HG03060 (cell line): ENCODE measurements around the gene HAND1.
"Not testable (repeated sequence)": the region's sequence is repeated elsewhere in the genome, so short reads cannot be mapped to it uniquely, and the experiment has no call there.

Experiments used
- ATAC-seq: cut with Tn5 transposase; IDR thresholded peaks from one replicate; pipeline ENCODE4 v1.9.1; 2021; ENCODE audit warnings: low read depth, moderate number of reproducible peaks; ENCODE audit not compliant: unreplicated experiment

Gene HAND1

DNA sequence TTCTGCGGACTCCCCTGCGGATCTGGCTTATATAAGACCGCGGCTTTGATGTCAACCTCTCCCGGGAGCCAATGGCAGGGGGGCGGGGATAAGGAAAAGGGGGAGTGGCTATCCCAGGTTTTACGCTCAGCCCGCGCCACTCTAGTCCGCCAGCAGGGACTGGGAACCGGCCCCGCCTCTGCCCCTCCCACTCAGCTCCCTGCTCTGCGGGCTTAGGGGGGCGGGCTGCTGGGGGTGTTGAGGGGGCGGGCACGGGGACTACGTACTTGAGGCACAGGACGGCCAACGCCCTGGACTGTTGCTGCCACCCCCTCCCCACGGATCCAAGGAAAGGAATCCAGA is at the start of gene HAND1:
TSS of gene HAND1 (minus strand) at position 4 of the 342 bp plus-strand sequence. CDS start 219 bp downstream, outside the sequence.
- ATAC-seq: no peak

DNA sequence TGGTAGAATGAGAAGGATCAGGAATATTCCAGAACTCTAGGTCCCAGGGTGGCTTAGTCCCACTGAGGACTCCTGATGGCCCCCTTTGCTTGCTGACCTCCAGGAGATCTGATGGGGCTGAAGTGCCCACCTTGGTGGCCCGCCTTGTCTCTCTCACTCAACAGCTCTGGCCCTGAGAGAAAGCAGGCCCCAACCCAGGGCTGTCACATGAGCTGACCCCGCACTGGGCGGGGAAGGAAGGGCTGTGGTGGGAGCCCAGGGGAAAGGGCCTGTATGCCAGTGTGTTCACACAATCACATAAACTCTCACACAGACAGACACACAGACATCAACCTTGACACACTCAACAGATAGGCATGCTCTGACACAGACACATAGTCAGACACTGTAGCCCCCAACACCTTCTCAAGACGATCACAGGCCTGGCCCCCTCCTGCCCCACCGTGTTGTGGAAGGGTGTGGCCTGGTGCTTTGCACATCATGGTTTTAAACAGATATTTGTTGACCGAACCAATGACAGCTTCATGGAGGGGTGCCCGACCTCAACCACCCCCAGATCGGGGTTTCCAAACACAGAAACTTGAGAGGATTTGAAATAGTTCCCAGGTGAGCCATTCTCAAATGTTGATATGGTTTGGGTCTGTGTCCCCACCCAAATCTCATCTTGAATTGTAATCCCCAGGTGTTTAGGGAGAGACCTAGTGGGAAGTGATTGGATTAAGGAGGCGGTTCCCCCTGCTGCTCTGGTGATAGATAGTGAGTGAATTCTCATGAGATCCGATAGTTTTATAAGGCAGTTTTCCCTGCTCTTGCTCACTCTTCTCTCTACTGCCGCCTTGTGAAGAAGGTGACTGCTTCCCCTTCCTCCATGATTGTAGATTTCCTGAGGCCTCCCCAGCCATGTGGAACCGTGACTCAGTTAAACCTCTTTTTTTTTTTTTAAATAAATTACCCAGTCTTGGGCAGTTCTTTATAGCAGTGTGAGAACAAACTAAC is 48.5 kb upstream of the HAND1 start:
- no peak for ATAC-seq

DNA sequence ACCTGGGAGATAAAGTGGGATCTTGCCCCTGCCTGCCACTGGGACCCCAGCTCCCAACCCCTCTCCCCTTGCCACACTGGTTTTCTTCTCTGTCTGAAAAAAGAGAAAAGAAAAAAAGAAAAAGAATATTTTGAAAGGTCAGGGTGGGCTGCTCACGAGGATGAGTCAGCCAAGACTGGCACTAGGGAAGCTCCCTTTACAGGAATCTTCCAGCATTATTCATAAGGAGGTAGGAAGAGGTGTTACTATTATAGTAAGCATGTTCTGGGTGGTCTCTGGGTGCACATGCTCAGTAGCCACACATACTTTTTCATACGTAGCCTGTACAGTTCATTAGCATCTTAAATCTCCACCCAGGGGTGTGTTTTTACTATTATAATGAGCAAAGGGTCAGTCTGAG is 46.8 kb upstream of the HAND1 start:
- no peak for ATAC-seq

DNA sequence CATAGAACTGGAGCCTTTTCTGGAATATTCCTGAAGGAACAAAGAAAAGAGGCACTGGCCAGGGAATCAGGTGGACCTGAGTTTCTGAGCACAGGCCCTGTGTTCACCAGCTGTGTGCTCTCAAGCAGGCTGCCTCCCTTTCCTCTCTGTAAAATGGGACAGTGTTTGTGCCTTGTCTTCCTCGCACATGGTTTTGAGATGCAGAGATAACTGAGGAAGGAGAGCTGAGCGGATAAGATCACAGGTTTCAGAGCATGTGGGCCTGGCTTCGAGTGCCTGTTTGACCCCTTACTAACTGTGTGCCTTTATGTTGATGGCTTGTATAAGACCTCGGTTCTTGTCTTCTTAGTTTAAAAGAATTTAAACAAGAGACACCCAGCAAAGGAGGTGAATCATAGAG is 46.2 kb upstream of the HAND1 start:
- no peak for ATAC-seq

DNA sequence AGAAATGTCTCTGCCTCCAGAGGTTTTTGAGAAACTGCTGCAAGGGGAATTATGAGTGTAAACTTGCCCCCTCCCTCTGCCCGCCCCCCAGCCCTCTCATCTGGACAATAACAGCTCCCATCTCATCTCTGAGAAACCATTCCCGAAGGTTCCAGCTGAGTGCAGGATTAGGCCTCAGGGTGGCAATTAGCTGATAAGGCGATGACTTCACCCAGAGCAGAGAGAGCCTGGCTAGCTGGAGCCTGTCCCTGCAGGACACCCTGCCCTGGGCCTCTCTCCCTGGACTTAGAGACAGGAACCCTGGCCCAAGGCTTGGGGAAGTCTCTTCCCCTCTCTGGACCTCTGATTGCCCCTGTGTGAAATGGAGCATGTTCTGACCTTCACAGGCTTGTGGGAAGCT is 45.7 kb upstream of the HAND1 start:
- no peak for ATAC-seq

DNA sequence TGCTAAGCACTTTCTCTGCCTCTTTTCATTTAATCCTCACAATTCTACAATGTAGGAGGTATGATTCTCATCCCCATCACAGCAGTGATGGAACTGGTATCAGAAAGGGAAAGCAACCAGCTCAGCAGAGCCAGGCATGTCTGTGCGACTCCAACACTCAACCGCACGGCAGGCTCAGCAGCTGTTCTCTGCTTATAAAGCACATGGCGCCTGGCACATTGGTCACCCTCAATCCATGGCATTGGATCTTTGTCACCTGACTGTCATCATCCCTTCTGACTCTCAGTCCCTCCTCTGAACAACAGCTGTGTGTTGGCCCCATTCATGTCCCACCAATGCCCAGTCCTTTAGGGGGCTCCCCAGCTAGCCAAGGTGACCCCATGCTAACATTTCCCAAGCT is 45.1 kb upstream of the HAND1 start:
- no peak for ATAC-seq

DNA sequence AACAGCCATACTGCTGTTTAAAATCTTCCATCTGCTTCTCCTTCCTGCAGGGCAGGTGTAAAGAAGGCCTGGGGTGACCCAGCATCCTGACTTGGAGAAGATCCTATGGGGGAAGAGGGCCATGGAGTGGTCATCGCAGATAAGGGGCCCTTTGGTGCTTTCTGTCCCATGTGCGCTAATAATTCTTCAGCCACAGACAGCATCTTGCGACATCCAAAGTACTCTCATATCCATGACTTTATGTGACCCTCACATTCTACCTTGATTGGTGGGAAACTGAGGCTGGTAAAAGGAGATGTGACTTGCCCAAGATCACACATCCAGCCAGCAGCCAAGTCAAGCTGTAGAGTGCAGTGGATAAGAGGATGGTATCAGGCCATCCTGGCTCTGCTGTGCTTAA is 44.3 kb upstream of the HAND1 start:
- no peak for ATAC-seq

DNA sequence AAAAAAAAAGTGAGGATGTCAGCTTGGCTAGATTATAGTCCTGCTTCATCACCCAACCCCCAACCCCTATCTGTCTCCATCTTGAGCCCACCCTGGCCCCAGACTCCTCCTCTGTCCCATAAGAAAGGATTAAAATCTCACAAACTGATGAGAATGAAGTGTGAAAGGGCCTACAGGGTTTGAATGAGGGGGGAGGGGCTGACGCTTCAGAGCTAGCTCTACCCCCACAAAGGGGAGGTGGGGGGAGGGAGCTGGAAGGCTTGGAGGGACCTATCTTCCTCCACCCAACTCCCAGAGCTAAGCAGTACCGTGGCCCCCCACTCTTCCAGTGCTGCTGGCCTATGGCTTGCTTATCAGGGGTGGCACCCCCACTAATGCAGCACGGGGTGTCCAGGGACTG is 43.7 kb upstream of the HAND1 start:
- no peak for ATAC-seq

DNA sequence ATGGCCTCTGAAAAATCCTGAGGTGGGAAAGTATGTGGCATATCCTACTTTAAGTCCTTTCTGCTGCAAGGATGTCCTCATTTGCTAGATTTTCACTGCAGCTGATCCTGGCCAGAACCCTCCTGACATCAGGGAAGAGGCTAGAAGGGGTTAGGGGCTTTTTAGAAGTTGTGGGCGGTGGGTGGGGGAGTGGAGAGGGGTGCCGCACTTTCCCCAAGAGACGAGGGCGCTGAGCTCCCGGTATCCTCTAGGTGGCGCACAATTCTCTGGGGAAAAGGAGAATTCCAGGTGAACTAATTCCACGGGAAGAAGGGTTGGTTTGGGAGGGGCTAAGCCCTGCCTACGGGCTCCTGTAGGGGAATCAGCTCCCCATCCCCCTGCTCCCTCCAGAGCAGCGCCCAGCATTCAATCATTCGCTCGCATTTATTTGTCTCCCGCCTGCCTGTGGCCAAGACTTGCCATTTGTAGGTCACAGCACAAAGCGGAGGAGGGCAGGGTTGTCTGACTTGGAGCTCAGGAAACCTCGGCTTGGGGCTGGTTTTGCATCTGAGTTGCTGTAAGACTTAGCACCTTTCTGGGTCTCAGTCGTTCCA is 42.9 kb upstream of the HAND1 start:
- ATAC-seq: no peak

DNA sequence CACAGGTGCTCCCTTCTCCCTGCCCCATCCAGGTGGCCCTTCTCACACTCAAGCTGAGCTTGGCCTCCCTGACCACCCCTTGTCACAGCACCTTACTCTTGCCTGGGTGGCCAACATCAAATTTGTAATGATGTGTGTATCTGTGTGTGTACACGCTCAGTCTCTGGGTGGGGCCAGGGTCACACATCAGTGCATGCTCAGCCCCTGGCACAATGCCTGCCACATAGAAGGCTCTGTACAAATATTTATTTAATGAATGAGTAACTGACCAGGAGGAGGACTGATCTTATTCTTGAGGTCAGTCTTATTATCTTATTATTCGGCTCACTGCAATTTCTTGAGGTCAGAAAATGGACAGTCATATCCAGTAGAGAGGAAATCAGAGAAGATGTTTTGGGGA is 41.3 kb upstream of the HAND1 start:
- no peak for ATAC-seq

DNA sequence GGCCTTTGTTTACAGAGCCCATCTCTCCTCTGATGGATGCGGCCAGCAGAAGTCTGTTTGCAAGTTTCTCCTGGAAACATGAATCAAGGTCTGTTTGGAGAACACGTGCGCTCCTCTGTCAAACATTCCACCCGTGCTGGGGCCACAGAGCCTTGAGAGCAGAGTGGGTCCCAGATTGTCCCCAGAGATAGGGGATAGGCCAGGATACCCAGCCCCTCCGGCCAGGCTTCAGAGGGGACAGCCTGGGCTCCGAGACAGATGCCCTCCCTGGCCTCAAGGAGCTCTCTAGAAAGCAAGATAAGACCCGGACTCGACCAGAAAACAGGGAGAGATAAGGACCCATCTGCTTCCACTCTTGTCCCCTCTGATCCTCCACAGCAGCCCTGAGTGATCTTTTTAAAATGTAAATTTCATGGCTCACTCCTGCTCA is 40.4 kb upstream of the HAND1 start:
- no peak for ATAC-seq

DNA sequence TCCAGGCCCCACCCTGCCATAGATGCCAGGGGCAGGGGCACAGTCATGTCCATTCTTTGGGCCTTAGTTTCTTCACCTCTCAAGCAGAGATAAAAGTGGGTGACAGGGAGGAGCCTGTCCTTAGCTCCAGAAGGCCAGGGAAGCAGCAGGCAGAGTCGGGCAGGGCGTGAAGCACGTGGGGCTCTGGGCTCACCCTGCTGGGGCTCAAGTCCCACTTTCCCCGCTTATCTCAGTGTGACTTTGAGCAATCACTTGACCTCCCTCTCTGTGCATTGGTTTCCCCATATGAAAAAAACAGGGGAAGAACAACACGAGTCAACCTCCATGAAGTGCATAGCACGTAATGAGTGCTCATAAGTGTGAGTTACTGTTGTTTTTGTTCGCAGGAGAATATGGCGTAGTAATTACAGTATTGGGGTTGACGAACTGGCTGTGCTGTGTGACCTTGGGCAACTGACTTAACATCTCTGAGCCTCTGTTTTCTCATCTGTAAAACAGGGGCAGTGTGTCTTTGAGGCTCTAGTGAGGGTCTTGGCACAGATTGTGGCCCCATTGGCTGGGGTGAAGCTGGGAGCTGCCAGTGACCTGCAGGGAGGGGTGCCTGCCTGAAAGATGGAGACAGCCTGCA is 39.9 kb upstream of the HAND1 start:
- no peak for ATAC-seq

DNA sequence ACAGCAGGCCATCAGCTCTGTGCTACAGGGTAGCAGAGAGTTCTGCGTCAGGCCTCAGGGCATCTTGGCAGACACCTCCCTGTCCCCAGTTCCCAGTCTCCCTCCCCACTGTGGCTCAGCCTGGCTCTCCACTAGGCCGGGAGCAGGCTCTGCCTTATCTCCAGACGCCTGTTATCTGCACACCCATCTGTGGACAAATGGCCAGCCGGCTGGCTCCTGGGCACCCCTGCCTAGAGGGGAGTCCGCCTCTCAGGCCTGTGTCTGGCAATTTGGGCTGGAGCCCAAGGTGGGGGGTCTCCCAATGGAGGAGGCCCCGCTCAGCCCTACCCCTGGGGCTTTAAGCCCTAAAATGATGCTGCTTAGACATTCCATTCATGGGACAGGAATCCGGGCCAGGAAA is 39.2 kb upstream of the HAND1 start:
- no peak for ATAC-seq

DNA sequence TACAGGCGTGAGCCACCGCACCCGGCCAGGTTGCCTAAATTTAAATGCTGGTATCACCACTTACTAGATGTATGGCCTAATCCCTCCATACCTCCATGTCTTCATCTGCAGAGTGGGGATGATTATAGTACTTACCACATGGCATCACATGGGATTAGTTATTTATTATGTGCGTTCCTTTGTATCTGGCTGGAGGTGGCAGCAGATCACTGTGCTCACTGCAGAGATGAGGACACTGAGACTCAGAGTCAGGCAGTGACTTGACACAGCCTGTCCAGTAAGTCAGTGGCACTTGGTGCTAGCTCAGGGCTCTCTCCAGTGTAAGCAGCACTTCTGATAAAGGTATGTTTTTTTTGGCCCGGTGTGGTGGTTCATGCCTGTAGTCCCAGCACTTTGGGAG is 38.4 kb upstream of the HAND1 start:
- no peak for ATAC-seq

DNA sequence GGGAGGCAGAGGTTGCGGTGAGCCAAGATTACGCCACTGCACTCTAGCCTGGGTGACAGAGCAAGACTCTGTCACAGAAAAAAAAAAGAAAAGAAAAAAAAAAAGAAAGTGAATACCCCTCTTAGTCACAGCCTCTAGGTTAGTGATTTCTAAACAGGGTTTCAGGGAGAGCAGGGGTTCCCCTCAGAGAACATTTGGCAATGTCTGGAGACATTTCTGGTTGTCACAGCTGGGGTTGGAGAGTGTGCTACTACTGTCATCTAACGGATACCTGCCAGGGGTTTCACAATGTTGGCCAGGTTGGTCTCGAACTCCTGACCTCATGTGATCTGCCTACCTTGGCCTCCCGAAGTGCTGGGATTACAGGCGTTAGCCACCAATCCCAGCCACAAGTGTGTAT is 37.5 kb upstream of the HAND1 start:
- not testable (repeated sequence) for ATAC-seq

DNA sequence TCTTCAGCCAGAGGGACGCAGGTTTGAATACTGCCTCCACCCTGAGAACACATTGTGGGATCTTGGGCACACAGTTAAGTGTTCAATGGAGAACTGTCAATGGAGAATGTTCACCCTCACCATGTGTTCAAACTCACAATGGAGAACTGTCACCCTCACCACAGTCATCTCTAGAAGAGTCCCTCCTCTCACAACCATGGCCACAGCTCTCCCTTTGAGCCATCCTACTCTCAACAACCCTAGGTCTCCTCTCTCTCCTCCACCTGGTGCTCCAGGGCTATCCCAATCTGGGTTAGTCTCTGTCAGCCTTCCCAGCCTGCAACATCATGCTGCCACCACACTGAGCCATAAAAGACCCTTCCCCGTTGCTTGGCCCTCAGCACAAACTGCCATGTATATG is 36.3 kb upstream of the HAND1 start:
- no peak for ATAC-seq

DNA sequence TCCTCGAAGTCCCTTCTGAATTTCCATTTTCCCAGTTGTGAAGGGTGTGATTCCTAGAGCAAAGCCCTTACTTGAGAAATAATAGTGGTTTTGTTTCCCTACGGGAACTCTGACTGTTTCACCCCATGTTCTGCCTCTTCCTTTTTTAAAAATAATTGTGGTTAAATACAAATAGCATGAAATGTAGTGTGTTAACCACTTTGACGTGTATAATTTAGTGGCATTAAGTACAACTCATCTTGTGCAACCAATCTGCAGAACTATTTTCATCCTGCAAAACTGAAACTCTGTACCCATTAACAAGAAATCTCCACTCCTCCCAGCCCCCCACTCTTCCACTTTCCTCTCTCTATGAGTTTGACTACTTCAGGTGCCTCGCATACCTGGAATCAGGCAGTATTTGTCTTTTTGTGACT is 35.6 kb upstream of the HAND1 start:
- ATAC-seq: no peak

DNA sequence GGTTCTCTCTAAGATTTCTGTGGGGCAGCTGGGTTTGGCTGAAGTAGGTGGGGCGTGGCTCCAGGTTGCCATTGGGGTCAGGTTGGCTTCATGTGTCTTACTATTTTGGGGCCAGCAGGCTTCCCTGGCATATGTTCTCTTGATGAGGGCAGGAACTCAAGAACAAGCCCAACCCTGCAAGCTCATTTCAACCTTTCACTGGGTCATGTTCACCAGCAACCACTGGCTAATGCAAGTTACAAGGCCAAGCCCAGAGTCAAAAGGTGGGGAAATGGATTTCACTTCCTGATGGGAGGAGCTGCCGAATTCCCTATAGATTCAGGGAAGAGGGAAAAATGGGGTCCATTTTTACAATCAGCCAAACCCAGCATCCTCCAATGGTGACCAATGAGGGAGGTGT is 34.0 kb upstream of the HAND1 start:
- ATAC-seq: no peak

DNA sequence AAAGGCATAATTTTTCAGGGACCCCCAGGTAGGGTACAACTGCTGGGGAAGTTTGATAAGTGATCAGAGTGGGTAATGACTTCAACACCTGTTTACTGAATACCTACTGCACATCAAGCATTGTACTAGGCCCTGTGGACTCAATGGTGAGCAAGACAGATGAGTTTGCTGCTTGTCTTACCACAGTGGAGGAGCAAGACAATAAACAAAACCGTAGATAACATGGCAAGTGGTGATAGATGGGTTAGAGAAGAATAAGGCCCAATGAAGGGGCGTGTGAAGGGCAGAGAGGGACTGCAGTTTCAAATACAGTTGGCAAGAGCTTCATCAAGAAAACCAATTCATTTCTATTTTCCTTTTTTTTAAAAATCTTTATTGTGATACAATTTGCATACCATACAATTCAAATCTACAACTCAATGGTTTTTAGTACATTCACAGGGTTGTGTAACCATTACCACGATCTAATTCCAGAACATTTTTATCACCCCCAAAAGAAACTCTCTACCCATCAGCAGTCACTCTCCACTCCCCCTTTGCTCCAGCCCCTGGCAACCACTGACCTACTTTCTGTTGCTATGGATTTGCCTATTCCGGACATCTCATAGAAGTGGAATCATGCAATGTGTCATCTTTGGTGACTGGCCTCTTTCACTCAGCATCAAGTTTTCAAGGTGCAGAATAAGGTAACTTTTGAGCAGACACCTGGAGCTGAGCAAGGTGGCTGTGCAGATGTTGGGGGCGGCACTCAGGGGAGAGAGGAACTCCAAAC is 31.9 kb upstream of the HAND1 start:
- no peak for ATAC-seq

DNA sequence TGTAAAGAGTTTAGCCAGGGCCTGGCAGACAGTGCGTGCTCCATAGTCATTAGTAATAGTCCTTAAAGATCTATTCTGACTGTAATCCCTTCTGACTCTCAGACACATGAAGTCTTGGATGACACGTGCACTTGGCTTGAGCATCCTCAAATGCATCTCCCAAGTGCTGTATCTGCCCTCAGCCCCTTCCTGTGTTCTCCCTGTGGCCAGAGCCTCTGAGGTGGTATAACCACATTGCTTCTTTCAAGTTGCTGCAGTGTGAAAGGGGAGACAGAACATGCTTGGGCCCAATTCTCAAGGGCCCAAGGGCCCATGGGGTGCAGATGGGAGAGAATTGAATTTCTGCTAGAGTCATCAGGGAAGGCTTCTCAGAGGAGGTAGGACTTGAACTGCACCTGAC is 30.1 kb upstream of the HAND1 start:
- ATAC-seq: no peak

DNA sequence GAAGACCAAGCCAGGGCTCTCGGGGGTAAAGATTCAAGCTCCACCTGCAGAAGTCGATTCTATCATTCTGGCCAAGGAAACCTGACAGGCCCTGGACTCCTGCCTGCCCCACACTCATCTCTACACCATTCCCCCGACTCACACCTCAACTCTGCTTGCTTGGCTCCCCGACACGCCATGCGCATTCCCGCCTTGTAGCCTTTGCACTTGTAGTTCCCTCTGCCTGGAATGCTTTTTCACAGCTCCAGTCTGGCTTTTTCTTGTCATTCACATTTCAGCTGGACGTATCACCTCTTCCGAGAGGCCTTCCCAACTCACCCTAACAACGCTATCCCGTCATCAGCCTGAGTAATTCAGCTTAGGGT is 28.7 kb upstream of the HAND1 start:
- no peak for ATAC-seq
